K562 (cell line): Measurements from ENCODE around the gene P3H1. TPM values are rescaled to one million over a fixed set of nuclear protein-coding genes. Genes with fewer than 3 reads are reported as not detected.

Experiments
- ATAC-seq: fragments of 200-7000 bp; cut with Tn5 transposase; 3 replicates; pipeline ENCODE4 v1.9.1; 2020; ENCODE audit warnings: moderate library complexity
- BruUV-seq: library from RNA; stranded (reverse); fragments of 400-500 nt; replicated peaks from 2 replicates; lab custom pipeline; 2021; lab: Mats Ljungman, UMichigan
- CTCF ChIA-PET: fragments of 300-600 bp; formaldehyde crosslinking; extraction: SDS; loops from one replicate; lab custom pipeline; 2021; ENCODE audit warnings: low intra/inter-chr PET ratio; lab: Yijun Ruan, JAX
- POLR2A ChIA-PET: fragments of 300-600, 350-650 bp; sonication (Branson Sonifier 250); formaldehyde crosslinking; extraction: SDS; loops from one replicate; lab custom pipeline; 2021; ENCODE audit warnings: antibody characterized with exemption, inconsistent platforms; lab: Yijun Ruan, JAX
- DNase-seq, 4 experiments: peaks; one replicate each; pipeline versions ENCODE4 v3.0.0 to v3.0.0-alpha.2; 2011 to 2018; ENCODE audit warnings: low spot score in 3 of 4, mixed read lengths in 3 of 4; ENCODE audit errors: extremely low read depth in 1 of 4
- FAIRE-seq: peaks from 2 replicates; lab custom pipeline; 2011; peaks lifted over from hg19 to GRCh38; lab: Jason Lieb, UNC
- H2AFZ ChIP-seq: 2 replicates; pipeline ENCODE4 v1.6.0; 2011; ENCODE audit warnings: low read depth, low read length, control low read depth, inconsistent platforms
- H3K27ac ChIP-seq: fragments of 200-600 bp; 3 replicates; pipeline ENCODE4 v1.8.0; 2011; ENCODE audit warnings: low read depth, mild to moderate bottlenecking, control low read depth, inconsistent platforms, low read length, moderate library complexity, mixed read lengths; ENCODE audit errors: extremely low read depth
- H3K27me3 ChIP-seq, 2 experiments: fragments of 300-600 bp in 1 of 2; 2 replicates in 1 of 2; 3 replicates in 1 of 2; pipeline versions ENCODE4 v1.6.0 to v1.8.0; 2011; ENCODE audit warnings: inconsistent platforms in 2 of 2, low read length in 2 of 2, mild to moderate bottlenecking in 1 of 2, mixed read lengths in 1 of 2, moderate library complexity in 1 of 2; ENCODE audit not compliant: control insufficient read depth in 2 of 2, insufficient read depth in 2 of 2
- H3K36me3 ChIP-seq: fragments of 300-600 bp; 3 replicates; pipeline ENCODE4 v1.8.0; 2011; ENCODE audit warnings: mild to moderate bottlenecking, low read length, inconsistent platforms; ENCODE audit not compliant: control insufficient read depth, insufficient read depth
- H3K4me1 ChIP-seq, 2 experiments: fragments of 200-600 bp in 1 of 2; replicated peaks in 1 of 2; 2 replicates in 1 of 2; 3 replicates in 1 of 2; pipeline versions ENCODE4 v1.5.1 to v1.8.0; 2011; ENCODE audit warnings: inconsistent platforms in 2 of 2, low read length in 2 of 2, mild to moderate bottlenecking in 1 of 2, mixed read lengths in 1 of 2, moderate library complexity in 1 of 2; ENCODE audit not compliant: control insufficient read depth in 2 of 2, insufficient read depth in 2 of 2
- H3K4me2 ChIP-seq: 2 replicates; pipeline ENCODE4 v1.6.1; 2011; ENCODE audit warnings: low read length, control low read depth, inconsistent platforms, mixed read lengths; ENCODE audit not compliant: insufficient read depth
- H3K4me3 ChIP-seq: fragments of 200-600 bp; sonication (generic), shearing (Covaris generic); 2 replicates; pipeline ENCODE4 v1.5.1; 2016; ENCODE audit warnings: control low read depth, inconsistent platforms
- H3K79me2 ChIP-seq: fragments of 200-600 bp; 3 replicates; pipeline ENCODE4 v1.8.0; 2011; ENCODE audit warnings: low read length, inconsistent platforms; ENCODE audit not compliant: control insufficient read depth, insufficient read depth
- H3K9ac ChIP-seq, 2 experiments: 2 replicates each; pipeline versions ENCODE4 v1.6.0 to v1.6.1; 2011; ENCODE audit warnings: low read depth in 2 of 2, low read length in 2 of 2, control low read depth in 1 of 2, inconsistent platforms in 1 of 2, mild to moderate bottlenecking in 1 of 2, mixed read lengths in 1 of 2; ENCODE audit not compliant: insufficient read depth in 1 of 2
- H3K9me1 ChIP-seq: one replicate; pipeline ENCODE4 v1.6.0; 2011; ENCODE audit warnings: inconsistent platforms, mild to moderate bottlenecking, low read length, moderate library complexity; ENCODE audit not compliant: control insufficient read depth, insufficient read depth
- H3K9me3 ChIP-seq: replicated peaks from 2 replicates; pipeline ENCODE4 v1.5.1; 2011; ENCODE audit warnings: low read depth, low read length, inconsistent platforms; ENCODE audit not compliant: control insufficient read depth, insufficient read depth
- H4K20me1 ChIP-seq: replicated peaks from 2 replicates; pipeline ENCODE4 v1.6.1; 2011; ENCODE audit warnings: low read length, inconsistent platforms, mixed read lengths; ENCODE audit not compliant: control insufficient read depth, insufficient read depth
- BDP1 ChIP-seq: IDR thresholded peaks from 3 replicates; pipeline ENCODE4 v1.6.1; 2011; ENCODE audit not compliant: insufficient read length, insufficient read depth
- BMI1 ChIP-seq: fragments of 150-350 bp; IDR thresholded peaks from 2 replicates; pipeline ENCODE4 v1.6.1; 2014; ENCODE audit warnings: low read length
- FOXK1 ChIP-seq: sonication (generic); formaldehyde crosslinking; IDR thresholded peaks from 2 replicates; pipeline ENCODE4 v1.8.0; 2022; ENCODE audit warnings: missing genetic modification reagents, mild to moderate bottlenecking, borderline replicate concordance
- GATA2 ChIP-seq: sonication (generic); formaldehyde crosslinking; IDR thresholded peaks from 2 replicates; pipeline ENCODE4 v1.4.0; 2020; ENCODE audit warnings: mild to moderate bottlenecking, missing genetic modification reagents
- NFIX ChIP-seq: fragments of 250-450 bp; sonication (Bioruptor Pico); IDR thresholded peaks from 2 replicates; pipeline ENCODE4 v1.4.0; 2020; ENCODE audit warnings: low read depth, mild to moderate bottlenecking, moderate library complexity
- PHF21A ChIP-seq: fragments of 450-650 bp; IDR thresholded peaks from 2 replicates; pipeline ENCODE4 v1.6.1; 2017; ENCODE audit warnings: low read depth, borderline replicate concordance
- PML ChIP-seq: IDR thresholded peaks from 2 replicates; pipeline ENCODE4 v1.6.1; 2012; ENCODE audit warnings: low read length, inconsistent platforms
- POLR2AphosphoS2 ChIP-seq: IDR thresholded peaks from 2 replicates; pipeline ENCODE4 v1.6.1; 2012; ENCODE audit warnings: low read length, improper control_type of control experiment
- RBBP5 ChIP-seq: fragments of 200-600 bp; sonication (generic); IDR thresholded peaks from 2 replicates; pipeline ENCODE4 v1.6.1; 2012; ENCODE audit warnings: borderline replicate concordance, mild to moderate bottlenecking, low read length, control low read depth, inconsistent platforms; ENCODE audit not compliant: insufficient read depth, poor library complexity, severe bottlenecking
- TAF9B ChIP-seq: fragments of 450-650 bp; IDR thresholded peaks from 2 replicates; pipeline ENCODE4 v1.6.1; 2018; ENCODE audit warnings: mild to moderate bottlenecking; ENCODE audit not compliant: partially characterized antibody
- ZNF79 ChIP-seq: fragments of 250-450 bp; sonication (Bioruptor Pico); IDR thresholded peaks from 2 replicates; pipeline ENCODE4 v1.4.0; 2020; ENCODE audit warnings: low read depth, mild to moderate bottlenecking, moderate library complexity
- in situ Hi-C: fragments of 300-500 bp; cut with MboI; formaldehyde crosslinking; loops from 4 replicates; pipeline ENCODE4 v1.15.0; 2018; ENCODE audit warnings: inconsistent platforms, mixed read lengths
- intact Hi-C: fragments of 100-400 bp; cut with micrococcal nuclease; formaldehyde crosslinking; loops from 2 replicates; pipeline ENCODE4 v1.14.2; 2022
- polyA plus RNA-seq, 8 experiments: library from polyadenylated mRNA; depleted of rRNA in 4 of 8; stranded (reverse) in 5 of 8; unstranded in 3 of 8; fragments of >200 nt; fragmentation: Nextera tagmentation in 2 of 8; fragmentation: Illumina TruSeq in 1 of 8; extraction: Ambion mirVana in 2 of 8; extraction: Trizol in 1 of 8; gene quantifications; 2 replicates each; pipeline versions ENCODE4 v1.2.1 to v1.2.3, GENCODE V29; 2011 to 2014; ENCODE audit warnings: inconsistent platforms in 1 of 8, missing spikeins in 1 of 8
- total RNA-seq, 7 experiments: library from RNA; depleted of rRNA in 6 of 7; stranded (reverse); fragments of >200 nt in 6 of 7; fragmentation: Illumina TruSeq in 2 of 7; extraction: Trizol in 2 of 7; gene quantifications; 2 replicates each; pipeline versions ENCODE4 v1.2.1 to v1.2.3, GENCODE V29; 2011 to 2021; ENCODE audit warnings: low replicate concordance in 1 of 7
- TF ChIP-seq, protein P1 (sequence below): sonication (generic); formaldehyde crosslinking; IDR thresholded peaks from 2 replicates; pipeline ENCODE4 v1.8.0; 2022; ENCODE audit warnings: mild to moderate bottlenecking, missing genetic modification reagents, borderline replicate concordance
- TF ChIP-seq, protein P2 (sequence below): fragments of 450-650 bp; IDR thresholded peaks from 2 replicates; pipeline ENCODE4 v1.6.1; 2016; ENCODE audit warnings: low read depth, mild to moderate bottlenecking, moderate library complexity

Gene P3H1
- total and polyA plus RNA-seq, 9 of the 15 experiments (the other 6 are each of a cell fraction or from before 2014, with no cell fraction given), result 1.7 to 81.7 (median 45.7) TPM

DNA sequence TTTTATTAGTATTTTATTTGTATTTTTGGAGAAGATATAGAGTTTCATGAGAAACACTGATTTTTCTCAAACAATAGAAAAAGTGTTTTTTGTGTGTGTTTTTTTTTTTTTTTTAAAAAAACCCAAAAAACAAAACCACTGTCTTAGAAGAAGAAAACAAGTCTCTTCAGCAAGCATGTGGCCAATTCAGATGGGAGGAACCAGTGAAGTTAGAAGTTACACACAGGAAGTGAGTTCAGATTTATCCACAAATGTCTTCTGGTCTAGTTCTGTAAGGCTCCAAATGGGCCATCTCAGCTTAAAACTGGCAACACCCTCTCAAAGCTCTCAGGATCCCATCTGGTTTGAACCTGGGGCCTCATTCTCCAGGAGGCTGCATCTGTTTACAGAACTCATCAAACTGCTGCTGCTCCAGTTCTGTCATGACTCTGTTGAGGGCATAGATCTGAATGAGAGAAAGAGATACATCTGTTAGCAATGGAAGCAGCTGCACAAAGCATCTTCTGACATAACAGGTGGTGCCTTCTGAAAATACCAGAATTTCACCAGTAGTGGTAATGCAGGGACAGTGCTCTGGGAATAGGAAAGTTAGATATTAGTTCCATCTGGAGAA, 40.3 kb upstream of the P3H1 start:
- Histone ChIP-seq H3K9ac (no peak overlapping the region), H3K4me3 (no peak overlapping the region), H3K79me2 (no peaks in the 10 kb centered on the region), H3K36me3 (peaks cover 18% of the 10 kb centered on the region; the same call in 2 of the 3 replicates), H3K4me2 (no peak overlapping the region), H3K27ac (no peak overlapping the region), H3K9me3 (no peaks in the 10 kb centered on the region), H3K27me3 (no peaks in the 10 kb centered on the region), H4K20me1 (no peaks in the 10 kb centered on the region), H2AFZ (no peak overlapping the region), H3K9me1 (no peaks in the 10 kb centered on the region), H3K4me1 (no peaks in the 10 kb centered on the region; a peak in 1 of 5 replicates)
- ChIA-PET POLR2A (interaction anchor here (1.3 to 3.3 kb wide), 3 partner anchors 9 to 16 kb away, joined by 3 to 22 read pairs (median 5); partner anchors contain the start of genes ERMAP and SVBP), CTCF (no interaction called here)
- ATAC-seq (no peak), DNase-seq (no peak), FAIRE-seq (no peak)
- intact Hi-C loops (no loop called here), in situ Hi-C loops (no loop called here)
- no TSS peak for BruUV-seq
- TF ChIP-seq PML (no peak), NFIX (no peak), ZNF79 (CRISPR knock-in tag) (no peak), PHF21A (no peak), GATA2 (CRISPR knock-in tag) (no peak), BMI1 (no peak), TAF9B (no peak), FOXK1 (CRISPR knock-in tag) (no peak), POLR2AphosphoS2 (no peak), RBBP5 (no peak), BDP1 (no peak)
- TF ChIP-seq, protein P1, sequence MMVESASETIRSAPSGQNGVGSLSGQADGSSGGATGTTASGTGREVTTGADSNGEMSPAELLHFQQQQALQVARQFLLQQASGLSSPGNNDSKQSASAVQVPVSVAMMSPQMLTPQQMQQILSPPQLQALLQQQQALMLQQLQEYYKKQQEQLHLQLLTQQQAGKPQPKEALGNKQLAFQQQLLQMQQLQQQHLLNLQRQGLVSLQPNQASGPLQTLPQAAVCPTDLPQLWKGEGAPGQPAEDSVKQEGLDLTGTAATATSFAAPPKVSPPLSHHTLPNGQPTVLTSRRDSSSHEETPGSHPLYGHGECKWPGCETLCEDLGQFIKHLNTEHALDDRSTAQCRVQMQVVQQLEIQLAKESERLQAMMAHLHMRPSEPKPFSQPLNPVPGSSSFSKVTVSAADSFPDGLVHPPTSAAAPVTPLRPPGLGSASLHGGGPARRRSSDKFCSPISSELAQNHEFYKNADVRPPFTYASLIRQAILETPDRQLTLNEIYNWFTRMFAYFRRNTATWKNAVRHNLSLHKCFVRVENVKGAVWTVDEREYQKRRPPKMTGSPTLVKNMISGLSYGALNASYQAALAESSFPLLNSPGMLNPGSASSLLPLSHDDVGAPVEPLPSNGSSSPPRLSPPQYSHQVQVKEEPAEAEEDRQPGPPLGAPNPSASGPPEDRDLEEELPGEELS, result no peak
- TF ChIP-seq, protein P2, sequence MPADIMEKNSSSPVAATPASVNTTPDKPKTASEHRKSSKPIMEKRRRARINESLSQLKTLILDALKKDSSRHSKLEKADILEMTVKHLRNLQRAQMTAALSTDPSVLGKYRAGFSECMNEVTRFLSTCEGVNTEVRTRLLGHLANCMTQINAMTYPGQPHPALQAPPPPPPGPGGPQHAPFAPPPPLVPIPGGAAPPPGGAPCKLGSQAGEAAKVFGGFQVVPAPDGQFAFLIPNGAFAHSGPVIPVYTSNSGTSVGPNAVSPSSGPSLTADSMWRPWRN, result no peak
